HG02588 (cell line): ENCODE results near the gene BFSP1.

Experiments used
- ATAC-seq: cut with Tn5 transposase; IDR thresholded peaks from one replicate; pipeline ENCODE4 v1.9.1; 2021; ENCODE audit warnings: mild to moderate bottlenecking, moderate library complexity; ENCODE audit not compliant: unreplicated experiment

The BFSP1 gene

DNA sequence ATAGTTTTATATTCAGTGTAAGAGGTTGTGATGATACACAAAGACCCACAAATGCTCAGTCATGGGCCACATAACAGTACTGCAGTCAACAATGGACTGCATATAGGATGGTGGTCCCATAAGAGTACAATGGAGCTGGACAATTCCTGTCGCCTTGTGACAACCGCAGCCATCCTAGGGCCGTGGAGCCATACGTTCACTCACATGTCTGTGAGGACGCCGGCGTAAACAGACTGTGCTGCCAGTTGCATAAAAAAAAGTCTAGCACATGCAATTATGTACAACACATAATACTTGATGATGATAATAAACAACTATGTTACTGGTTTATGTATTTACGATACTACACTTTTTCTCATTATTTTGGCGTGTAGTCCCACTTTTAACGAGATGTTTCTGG lies 30.9 kb downstream of the BFSP1 start:
- no peak for ATAC-seq

DNA sequence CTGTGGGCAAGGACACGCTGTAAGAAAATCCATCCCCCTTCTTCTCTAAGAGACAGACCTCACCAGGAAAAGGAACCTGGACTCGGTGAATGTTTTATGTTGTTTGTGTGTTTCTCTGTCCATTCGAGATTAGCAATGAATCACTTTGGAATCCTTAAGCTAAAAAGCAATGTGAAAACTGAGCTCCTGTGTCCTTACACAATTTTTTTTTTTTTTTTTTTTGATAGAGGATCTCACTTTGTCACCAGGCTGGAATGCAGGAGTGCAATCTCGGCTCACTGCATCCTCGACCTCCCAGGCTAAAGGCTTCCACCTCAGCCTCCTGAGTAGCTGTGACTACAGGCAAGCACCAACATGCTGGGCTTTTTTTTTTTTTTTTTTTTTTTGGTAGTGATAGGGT lies 32.1 kb downstream of the BFSP1 start:
- ATAC-seq, result no peak

DNA sequence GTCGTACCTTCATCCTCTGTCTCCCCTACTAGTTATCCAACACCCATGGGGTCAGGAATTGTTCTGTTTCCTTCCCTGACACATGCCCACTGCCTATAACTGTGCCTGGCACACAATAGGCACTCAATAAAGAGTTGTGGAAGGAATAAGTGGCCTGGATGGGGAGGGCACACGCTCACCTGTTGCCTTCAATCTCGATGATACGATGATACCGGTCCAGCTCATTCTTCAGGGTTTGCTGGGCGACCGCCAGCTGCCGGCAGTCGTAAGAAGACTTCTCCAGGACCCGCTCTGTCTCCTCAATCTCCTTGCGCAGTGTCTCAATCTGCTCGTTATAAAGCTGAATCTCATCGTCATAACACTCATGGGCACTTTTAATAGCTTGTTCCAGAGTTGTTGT lies 32.5 kb downstream of the BFSP1 start:
- no peak for ATAC-seq

DNA sequence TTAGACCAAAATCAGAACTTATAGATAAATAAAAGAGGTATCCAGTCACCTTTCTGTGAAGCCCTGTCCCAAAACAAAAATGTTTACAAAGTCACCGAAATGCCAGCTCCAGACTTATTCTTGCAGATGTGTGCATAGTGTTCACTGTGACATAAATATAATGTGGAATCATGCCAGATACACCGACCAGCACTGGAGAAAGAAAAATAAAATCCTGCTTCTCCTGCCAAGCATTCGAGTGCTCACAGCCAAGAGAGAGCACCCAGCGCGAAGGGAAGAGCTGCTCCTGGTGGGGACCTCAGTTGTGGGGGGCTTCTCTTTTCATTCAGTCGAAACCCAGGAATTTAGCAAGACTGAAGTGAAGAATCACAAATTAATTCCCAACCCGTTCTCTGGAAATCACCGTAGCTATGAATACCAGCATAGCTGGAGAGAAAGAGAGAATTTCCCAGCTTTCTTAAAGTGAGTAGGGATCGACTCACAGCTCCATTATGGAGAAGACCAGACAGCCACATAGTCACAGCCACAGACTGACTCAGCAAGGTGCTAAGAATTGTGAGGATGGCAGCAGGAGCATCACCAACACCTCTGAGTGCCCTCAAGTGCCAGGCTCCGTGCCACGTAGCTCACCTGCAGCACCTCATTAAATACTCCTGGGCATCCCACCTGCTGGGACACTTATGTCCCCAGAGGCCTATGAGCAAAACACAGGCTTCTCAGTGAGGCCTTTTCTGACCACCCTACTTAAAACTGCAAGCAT lies 33.2 kb downstream of the BFSP1 start:
- ATAC-seq, result no peak

DNA sequence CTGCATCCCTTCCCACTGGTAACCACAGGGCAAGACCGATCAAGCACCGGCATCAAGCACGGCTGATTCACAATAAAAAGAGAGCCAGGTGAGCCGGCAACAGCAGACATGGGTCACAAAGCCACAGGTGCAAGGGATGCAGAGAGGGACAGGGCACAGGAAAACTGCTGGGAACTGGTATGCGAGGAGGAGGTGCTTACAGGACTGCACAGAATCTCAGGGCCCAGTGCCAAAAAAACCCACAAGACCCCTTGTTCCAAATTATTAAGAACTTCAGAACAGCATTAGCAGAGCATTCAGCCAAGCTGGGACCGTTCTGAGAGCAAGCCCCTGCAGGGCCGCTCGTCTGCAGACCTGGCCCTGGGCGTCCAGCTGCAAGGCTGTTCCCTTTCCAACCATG lies 35.4 kb downstream of the BFSP1 start:
- no peak for ATAC-seq

DNA sequence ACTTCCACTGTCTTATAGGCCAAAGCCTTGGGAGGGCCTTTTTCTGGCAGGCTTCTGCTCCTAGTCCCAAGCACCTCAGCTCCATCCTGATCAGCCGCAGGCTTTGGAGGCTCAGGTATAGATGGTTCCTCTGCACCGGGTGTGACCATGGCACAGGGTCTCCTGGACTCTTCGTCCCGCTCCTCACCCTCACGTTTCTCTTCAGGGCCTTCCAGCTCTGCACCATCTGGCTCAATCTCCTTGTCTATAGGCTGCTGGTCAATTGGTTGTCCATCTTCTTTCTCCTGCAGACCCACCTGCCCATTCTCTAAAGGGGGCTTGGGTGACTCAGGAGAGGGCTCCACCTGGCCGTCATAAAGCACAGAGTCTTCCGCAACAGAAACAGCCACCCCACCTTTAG lies 37.0 kb downstream of the BFSP1 start:
- ATAC-seq, result no peak

DNA sequence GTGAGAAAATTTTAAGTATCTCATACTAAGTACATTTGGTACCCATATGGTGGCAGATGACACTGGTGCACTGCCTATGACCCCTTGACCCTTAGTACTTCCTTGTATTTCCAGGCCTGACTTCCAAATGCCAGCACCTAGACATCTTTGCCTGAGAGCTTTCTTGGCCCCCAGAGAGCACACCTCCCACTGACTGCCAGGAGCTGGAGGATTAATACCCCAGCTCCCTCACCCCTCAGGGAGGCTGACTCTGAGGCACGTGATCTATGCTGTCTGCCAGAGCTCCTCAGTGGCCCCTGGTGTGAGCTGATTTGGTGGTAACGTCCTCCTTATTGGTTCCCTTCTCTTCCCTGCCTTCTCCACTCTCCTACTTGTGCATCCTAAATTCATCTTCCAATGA lies 38.0 kb downstream of the BFSP1 start:
- ATAC-seq, result no peak

DNA sequence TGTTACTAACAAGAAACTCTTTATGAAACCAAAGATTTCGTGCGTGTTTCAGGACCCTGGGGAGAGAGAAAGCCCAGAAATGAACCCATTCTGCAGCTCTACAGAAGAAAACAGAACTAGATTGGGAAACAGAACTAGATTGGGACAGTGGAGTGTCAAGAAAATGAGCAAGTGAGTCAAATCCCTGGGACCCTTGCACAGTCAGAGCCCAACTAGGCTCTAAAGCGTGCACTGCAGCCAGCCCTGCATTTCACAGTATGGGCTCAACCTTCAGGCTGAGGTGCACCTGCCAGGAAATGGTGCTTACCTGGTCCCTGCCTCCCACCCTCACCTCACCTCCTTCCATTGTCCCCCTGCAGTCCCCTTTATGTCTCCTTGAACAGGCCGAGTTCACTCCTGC lies 39.7 kb downstream of the BFSP1 start:
- ATAC-seq, result no peak

DNA sequence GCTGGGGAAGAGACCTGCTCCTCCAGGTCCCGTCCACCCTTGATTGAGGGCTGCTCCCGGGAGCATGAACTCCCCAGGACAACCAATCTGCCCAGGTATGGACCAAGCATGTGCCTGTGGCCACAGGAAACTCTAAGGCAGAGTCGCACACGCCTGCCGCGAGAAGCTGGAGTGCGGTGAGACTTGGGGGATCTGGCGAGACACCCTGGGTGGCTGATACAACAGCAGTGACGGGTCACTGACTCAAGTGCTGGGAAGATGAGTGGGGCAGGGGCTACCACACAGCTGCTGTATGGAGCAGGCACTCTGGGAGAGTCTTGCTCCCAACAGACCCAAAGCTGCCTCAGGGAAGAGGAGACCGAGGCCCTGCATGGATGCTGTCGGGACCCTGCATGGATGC lies 40.1 kb downstream of the BFSP1 start:
- no peak for ATAC-seq

DNA sequence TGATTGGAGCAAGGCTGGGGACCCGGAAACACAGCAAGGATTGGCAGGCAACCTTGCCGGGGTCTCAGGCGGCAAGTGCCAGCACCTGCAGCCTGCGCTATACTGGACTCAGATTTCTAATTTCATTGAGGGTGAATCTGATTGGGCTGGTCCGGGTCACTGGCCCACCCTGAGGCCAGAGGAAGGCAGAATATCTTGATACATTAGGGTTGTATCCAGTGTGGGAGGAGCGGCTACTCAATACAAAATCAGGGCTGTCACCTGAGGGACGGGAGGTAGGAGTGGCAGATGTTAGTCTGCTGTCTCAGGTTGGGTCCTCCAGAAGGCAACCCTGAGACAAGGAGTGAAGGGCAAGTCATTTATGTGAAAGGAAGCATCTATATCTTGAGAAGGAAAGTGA lies 40.7 kb downstream of the BFSP1 start:
- ATAC-seq, result no peak

DNA sequence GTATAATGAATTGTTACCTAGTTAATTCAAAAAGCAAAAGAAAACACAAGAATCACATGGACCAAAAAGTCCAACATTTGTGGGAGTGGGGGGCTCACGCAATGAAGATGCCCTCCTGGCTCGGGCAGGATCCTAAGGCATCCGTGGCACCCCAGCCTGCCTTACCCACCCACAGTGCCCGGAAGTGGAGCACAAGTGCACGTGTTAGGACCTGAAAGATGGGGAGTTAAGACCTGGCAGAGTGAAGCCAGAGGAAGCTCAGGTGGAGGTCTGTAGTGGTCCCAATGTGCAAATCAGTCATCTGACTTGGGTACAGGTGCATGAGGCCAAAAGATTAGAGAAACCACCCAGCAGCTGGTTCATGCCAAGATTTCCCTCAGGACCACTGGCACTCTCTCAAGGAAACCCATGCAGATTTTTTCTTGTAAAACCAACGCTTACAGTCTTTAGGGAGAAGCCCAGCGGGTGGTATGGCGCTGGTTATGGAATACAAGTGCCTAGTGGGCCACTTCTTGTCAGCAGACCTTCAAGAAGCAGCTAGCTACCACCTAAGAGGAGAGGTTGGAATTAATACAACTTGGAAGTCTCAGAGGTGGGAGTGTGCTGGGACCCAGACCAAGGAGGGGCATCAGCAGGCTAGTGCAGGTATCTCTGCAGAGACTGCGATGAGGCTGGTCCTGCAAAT lies 42.1 kb downstream of the BFSP1 start:
- ATAC-seq, result no peak

DNA sequence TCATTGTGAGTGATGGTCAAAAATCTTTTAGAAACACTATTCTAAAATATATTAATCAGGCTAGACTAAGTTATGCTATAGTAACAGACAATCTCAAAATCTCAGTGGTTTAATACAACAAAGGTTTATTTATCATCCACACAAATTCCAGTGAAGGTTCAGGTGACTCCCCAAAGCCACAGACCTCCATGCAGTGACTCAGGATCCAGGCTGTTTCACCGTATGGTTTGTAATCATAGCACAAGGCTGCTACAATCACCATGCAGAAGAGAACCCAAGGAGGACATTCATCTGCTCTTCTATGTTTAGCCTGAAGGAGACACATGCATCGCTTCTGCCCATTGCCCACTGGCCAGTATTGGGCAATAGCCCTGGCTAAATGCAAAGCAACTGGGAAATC lies 46.2 kb downstream of the BFSP1 start:
- ATAC-seq, result no peak

DNA sequence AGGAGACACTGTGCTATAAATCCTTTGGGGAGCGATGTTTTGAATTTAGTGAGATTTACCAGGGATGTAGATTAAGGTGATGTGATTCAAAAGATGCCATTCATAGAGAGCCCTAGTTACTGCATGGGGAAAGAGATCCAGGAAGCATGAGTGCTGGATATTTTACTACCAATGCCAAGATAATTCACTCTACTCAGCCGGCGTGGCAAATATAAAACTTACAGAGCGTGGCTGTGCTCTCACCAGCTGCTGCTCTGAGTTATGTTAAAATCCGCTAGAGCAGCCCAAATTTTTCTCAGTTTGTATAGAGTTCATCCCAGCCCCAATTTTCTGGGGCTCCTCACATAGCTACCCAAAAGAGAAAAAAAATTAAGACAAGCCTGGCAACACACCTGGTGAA lies 48.6 kb downstream of the BFSP1 start:
- no peak for ATAC-seq

DNA sequence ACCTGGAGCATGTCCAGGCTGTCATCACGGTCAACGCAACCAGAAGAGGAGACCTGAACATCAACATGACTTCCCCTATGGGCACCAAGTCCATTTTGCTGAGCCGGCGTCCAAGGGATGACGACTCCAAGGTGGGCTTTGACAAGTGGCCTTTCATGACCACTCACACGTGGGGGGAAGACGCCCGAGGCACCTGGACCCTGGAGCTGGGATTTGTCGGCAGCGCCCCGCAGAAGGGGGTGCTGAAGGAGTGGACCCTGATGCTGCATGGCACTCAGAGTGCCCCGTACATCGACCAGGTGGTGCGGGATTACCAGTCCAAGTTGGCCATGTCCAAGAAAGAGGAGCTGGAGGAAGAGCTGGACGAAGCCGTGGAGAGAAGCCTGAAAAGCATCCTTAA lies 49.5 kb downstream of the BFSP1 start:
- no peak for ATAC-seq

DNA sequence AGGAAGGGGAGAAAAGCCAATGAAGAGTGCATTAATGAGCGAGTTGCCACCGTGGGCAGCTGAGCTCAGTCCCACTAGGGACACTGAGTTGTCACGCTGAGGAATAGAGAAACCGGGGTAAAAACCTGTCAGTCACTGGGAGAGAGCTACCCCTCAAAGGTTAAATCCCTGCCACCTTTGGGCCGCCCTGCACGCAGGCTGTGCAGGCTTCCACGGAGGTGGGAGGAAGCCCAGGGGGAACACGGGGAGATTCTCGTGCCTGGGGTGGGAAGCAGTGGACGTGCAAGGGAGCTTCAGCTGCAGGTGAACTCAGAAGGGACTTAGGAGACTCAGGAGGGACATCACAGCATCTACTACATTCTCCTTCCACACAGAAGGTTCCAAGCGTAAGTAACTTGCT lies 50.5 kb downstream of the BFSP1 start:
- no peak for ATAC-seq

DNA sequence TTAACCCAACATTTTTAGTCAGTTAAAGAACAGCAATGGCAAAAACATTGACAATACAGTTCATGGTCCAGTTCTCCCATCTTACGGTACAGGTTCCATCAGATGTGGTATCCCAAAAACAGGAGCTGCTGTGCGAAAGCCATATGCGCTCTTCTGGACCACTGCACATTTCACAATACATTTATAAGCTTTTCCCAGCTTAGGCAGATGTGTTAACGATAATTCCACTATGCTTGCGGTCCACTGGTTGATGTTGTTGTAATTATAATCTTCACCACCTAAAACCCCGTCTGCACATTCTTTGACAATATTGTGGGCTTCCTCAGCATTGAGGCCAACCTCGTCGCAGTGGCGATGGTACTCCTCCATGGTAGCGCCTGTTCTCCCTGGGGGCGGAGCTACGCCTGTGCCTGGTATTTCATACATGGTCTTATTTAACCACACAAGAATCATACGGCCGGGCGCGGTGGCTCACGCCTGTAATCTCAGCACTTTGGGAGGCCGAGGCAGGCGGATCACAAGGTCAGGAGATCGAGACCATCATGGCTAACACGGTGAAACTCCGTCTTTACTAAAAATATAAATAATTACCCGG lies 52.0 kb downstream of the BFSP1 start:
- ATAC-seq, result no peak

DNA sequence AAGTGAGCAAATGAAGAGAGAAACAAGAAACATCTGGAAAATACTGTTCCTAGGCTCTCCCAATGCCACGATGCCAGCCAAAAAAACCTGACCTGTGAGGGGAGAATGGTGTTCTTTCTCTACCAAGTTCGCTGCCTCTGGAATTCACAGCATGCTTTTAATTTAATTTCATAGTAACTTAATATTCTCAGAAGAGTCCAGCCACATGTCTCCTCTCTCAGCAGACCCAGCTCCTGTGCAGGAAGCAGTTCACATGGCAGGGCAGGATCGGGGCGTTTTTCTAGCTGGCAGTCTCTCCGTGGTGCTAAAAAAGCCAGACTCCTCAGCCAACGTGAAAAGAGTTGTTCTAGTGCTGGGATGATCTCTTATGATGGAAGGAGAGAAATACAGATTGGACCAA lies 57.5 kb downstream of the BFSP1 start:
- no peak for ATAC-seq

DNA sequence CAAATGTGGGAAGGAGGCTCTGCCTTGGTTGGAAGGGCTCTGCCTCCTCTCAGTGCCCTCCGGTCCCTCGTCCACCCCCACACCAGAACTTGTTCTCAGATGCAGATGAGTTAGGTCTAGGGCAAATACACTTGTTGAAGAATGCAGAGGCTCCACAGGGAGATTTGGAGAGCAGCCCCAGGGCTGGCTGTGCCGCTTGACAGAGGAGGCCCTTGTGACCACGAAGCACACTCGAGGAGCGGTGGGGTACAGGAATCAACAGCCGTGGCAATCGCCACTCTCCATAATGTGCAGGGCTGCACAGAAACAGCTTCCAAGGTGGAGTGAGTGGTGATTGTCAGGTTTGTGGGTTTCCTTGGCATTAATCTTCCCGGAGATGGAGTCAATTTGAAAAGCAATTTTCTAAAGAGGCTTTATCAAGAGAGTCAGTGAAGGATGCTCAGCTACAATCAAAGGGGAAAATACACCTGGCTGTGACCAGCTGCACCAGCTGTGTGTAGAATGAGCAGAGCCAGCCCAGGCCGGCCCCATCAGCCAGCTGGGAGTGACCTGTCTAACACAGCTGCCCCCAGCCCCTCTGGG lies 59.5 kb downstream of the BFSP1 start:
- ATAC-seq, result no peak

DNA sequence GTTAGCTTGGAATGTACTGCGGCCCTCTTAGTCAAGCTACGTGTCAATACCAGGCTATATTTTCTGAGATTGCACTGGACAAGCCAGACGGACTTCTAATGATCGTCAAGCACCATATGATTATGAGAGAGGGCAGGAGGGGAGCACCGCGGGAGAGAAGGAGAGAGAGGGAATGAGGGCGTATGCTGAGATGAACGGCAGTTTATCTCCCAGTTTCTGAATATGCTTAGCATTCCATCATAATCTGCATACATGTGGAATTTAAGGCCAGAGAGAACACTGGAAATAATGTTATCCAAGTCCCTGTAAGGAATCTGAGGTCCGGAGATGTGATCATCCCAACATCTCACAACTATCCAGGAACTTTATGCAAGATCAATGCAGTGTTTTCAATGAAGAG lies 60.2 kb downstream of the BFSP1 start:
- no peak for ATAC-seq

DNA sequence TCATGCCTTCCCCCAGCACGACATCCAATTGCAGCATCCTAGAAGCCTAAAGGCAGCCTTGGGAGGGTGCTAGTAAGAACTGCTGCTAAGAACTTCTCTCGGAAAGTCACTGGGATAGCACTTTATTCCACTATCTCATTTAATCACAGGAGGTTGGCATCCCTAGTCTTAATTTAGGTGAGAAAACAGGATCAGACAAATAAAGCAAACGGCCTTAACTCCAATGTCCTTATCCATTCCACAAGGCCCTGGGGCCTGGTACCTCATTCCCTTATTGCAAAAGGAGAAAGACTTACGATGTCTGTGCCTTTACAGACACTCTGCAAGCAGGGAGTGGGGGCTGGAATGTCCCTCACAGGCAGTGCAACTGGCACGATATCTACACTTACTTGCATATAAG lies 60.7 kb downstream of the BFSP1 start:
- no peak for ATAC-seq

DNA sequence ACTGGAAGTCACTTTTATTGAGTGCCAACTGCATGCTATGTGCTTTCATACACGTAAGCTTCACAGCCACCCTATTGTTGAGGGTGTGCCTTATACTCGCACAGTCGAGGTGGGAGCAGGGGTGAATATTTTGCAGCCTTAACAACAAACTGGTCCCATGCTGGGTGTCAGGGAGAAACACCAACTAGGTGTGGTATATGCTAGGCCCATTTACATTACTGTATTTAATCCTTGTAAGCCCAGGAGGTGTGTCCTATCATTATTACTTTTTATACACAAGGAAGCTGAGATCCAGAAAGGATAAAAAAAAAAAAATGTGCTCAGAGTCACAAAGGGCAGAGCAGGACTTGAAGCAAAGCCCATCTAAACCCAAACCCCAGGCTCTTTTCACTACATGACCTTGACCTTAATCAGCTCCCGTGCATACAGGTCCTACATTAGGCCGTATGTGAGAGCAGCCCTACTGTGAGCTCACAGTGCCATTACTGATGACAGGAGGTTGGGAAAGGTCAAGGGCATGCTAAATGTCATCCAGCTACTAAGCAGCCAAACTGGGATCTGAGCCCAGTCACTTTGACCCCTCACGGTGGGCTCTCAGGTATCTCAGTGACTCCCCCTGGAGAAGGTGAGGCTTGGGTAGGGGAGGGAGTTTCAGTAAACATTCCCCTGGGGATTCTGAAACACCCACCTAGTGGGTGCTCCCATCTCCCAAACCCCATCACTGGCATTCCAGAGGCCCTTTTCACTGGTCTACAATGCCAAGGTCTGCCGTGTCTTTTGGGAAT lies 61.7 kb downstream of the BFSP1 start:
- ATAC-seq, result no peak
